Measurements from ENCODE around the gene ZNF530. TPM values are rescaled to one million over a fixed set of nuclear protein-coding genes. Genes with fewer than 3 reads are reported as not detected.

ZNF530 gene
- total and polyA plus RNA-seq, 2 experiments from 2014 or later, result 3.3 to 11.2 TPM

GRCh38 chr19:57656346-57656745, 56.7 kb downstream of the ZNF530 start (continued):
- no peak for TF ChIP-seq ZNF462 (CRISPR knock-in tag; IDR thresholded peaks at IDR 0.05)
- no peak for TF ChIP-seq CTCF (conservative IDR thresholded peaks at IDR 0.05; ENCODE audit: low read depth in 2 of 2)
- TF ChIP-seq EZH2 (IDR thresholded peaks at IDR 0.05; ENCODE audit: low read depth, unreplicated experiment), result no peak

Other genes starting within 250 kb of the ZNF530 start
- 10.1 and 12.4 TPM in 2 replicates for gene ZNF304, start 248.6 kb upstream of the ZNF530 start, total RNA-seq (2014; rRNA removed; shearing (Covaris generic))
- gene ZNF304, start 248.6 kb upstream of the ZNF530 start, polyA plus RNA-seq (2016; fragmentation: Nextera tagmentation; extraction: Ambion mirVana), result 2.7 and 3.5 TPM in 2 replicates
- gene TRAPPC2B, start 236.3 kb upstream of the ZNF530 start, total RNA-seq (2014; rRNA removed; shearing (Covaris generic)), result 17.1 and 24.1 TPM in 2 replicates
- 55.2 and 60.5 TPM in 2 replicates for gene TRAPPC2B, start 236.3 kb upstream of the ZNF530 start, polyA plus RNA-seq (2016; fragmentation: Nextera tagmentation; extraction: Ambion mirVana)
- gene ZNF547, start 236.3 kb upstream of the ZNF530 start, total RNA-seq (2014; rRNA removed; shearing (Covaris generic)), result 4.9 and 5.1 TPM in 2 replicates
- gene ZNF547, start 236.3 kb upstream of the ZNF530 start, polyA plus RNA-seq (2016; fragmentation: Nextera tagmentation; extraction: Ambion mirVana), result 0.71 and 1.1 TPM in 2 replicates
- gene ZNF548, start 210.0 kb upstream of the ZNF530 start, total RNA-seq (2014; rRNA removed; shearing (Covaris generic)), result 7.4 and 9.8 TPM in 2 replicates
- 1.9 and 2.4 TPM in 2 replicates for gene ZNF548, start 210.0 kb upstream of the ZNF530 start, polyA plus RNA-seq (2016; fragmentation: Nextera tagmentation; extraction: Ambion mirVana)
- 10.7 and 15.0 TPM in 2 replicates for gene ZNF17, start 188.7 kb upstream of the ZNF530 start, total RNA-seq (2014; rRNA removed; shearing (Covaris generic))
- gene ZNF17, start 188.7 kb upstream of the ZNF530 start, polyA plus RNA-seq (2016; fragmentation: Nextera tagmentation; extraction: Ambion mirVana), result 1.1 and 2.6 TPM in 2 replicates
- 19.5 and 26.4 TPM in 2 replicates for gene ZNF749, start 164.6 kb upstream of the ZNF530 start, total RNA-seq (2014; rRNA removed; shearing (Covaris generic))
- gene ZNF749, start 164.6 kb upstream of the ZNF530 start, polyA plus RNA-seq (2016; fragmentation: Nextera tagmentation; extraction: Ambion mirVana), result 30.1 and 30.9 TPM in 2 replicates
- 1.5 and 2.7 TPM in 2 replicates for gene VN1R1, start 142.7 kb upstream of the ZNF530 start, total RNA-seq (2014; rRNA removed; shearing (Covaris generic))
- 0.54 and 1.2 TPM in 2 replicates for gene VN1R1, start 142.7 kb upstream of the ZNF530 start, polyA plus RNA-seq (2016; fragmentation: Nextera tagmentation; extraction: Ambion mirVana)
- gene ZNF772, start 122.3 kb upstream of the ZNF530 start, total RNA-seq (2014; rRNA removed; shearing (Covaris generic)), result 27.7 and 28.0 TPM in 2 replicates
- gene ZNF772, start 122.3 kb upstream of the ZNF530 start, polyA plus RNA-seq (2016; fragmentation: Nextera tagmentation; extraction: Ambion mirVana), result 2.5 and 3.5 TPM in 2 replicates
- 11.0 and 22.4 TPM in 2 replicates for gene ZNF419, start 112.1 kb upstream of the ZNF530 start, total RNA-seq (2014; rRNA removed; shearing (Covaris generic))
- 4.7 and 5.4 TPM in 2 replicates for gene ZNF419, start 112.1 kb upstream of the ZNF530 start, polyA plus RNA-seq (2016; fragmentation: Nextera tagmentation; extraction: Ambion mirVana)
- gene ZNF773, start 99.9 kb upstream of the ZNF530 start, total RNA-seq (2014; rRNA removed; shearing (Covaris generic)), result 3.8 and 12.9 TPM in 2 replicates
- 4.1 and 4.2 TPM in 2 replicates for gene ZNF773, start 99.9 kb upstream of the ZNF530 start, polyA plus RNA-seq (2016; fragmentation: Nextera tagmentation; extraction: Ambion mirVana)
- gene ZNF549, start 72.5 kb upstream of the ZNF530 start, total RNA-seq (2014; rRNA removed; shearing (Covaris generic)), result 10.2 and 11.6 TPM in 2 replicates
- gene ZNF549, start 72.5 kb upstream of the ZNF530 start, polyA plus RNA-seq (2016; fragmentation: Nextera tagmentation; extraction: Ambion mirVana), result 3.5 and 4.3 TPM in 2 replicates
- 13.1 and 14.7 TPM in 2 replicates for gene ZNF550, start 40.0 kb upstream of the ZNF530 start, total RNA-seq (2014; rRNA removed; shearing (Covaris generic))
- gene ZNF550, start 40.0 kb upstream of the ZNF530 start, polyA plus RNA-seq (2016; fragmentation: Nextera tagmentation; extraction: Ambion mirVana), result 4.6 and 5.7 TPM in 2 replicates
- 8.6 and 11.9 TPM in 2 replicates for gene ZNF416, start 21.0 kb upstream of the ZNF530 start, total RNA-seq (2014; rRNA removed; shearing (Covaris generic))
- gene ZNF416, start 21.0 kb upstream of the ZNF530 start, polyA plus RNA-seq (2016; fragmentation: Nextera tagmentation; extraction: Ambion mirVana), result 3.3 and 4.3 TPM in 2 replicates
- 33.9 and 40.5 TPM in 2 replicates for gene ZIK1, start 15.7 kb upstream of the ZNF530 start, total RNA-seq (2014; rRNA removed; shearing (Covaris generic))
- 7.7 and 10.3 TPM in 2 replicates for gene ZIK1, start 15.7 kb upstream of the ZNF530 start, polyA plus RNA-seq (2016; fragmentation: Nextera tagmentation; extraction: Ambion mirVana)
- 55.7 and 79.6 TPM in 2 replicates for gene ZNF134, start 14.4 kb downstream of the ZNF530 start, total RNA-seq (2014; rRNA removed; shearing (Covaris generic))
- 13.1 and 14.6 TPM in 2 replicates for gene ZNF134, start 14.4 kb downstream of the ZNF530 start, polyA plus RNA-seq (2016; fragmentation: Nextera tagmentation; extraction: Ambion mirVana)
- 13.8 and 14.2 TPM in 2 replicates for gene ZNF211, start 33.3 kb downstream of the ZNF530 start, total RNA-seq (2014; rRNA removed; shearing (Covaris generic))
- gene ZNF211, start 33.3 kb downstream of the ZNF530 start, polyA plus RNA-seq (2016; fragmentation: Nextera tagmentation; extraction: Ambion mirVana), result 5.3 and 9.7 TPM in 2 replicates
- not detected in 2 replicates for gene ZSCAN4, start 69.0 kb downstream of the ZNF530 start, total RNA-seq (2014; rRNA removed; shearing (Covaris generic))
- gene ZSCAN4, start 69.0 kb downstream of the ZNF530 start, polyA plus RNA-seq (2016; fragmentation: Nextera tagmentation; extraction: Ambion mirVana), result not detected in 2 replicates
- 45.7 and 51.4 TPM in 2 replicates for gene ZNF551, start 82.1 kb downstream of the ZNF530 start, total RNA-seq (2014; rRNA removed; shearing (Covaris generic))
- gene ZNF551, start 82.1 kb downstream of the ZNF530 start, polyA plus RNA-seq (2016; fragmentation: Nextera tagmentation; extraction: Ambion mirVana), result 7.8 and 8.2 TPM in 2 replicates
- gene ZNF154, start 109.3 kb downstream of the ZNF530 start, total RNA-seq (2014; rRNA removed; shearing (Covaris generic)), result 7.3 and 10.1 TPM in 2 replicates
- 4.4 and 5.1 TPM in 2 replicates for gene ZNF154, start 109.3 kb downstream of the ZNF530 start, polyA plus RNA-seq (2016; fragmentation: Nextera tagmentation; extraction: Ambion mirVana)
- 6.6 and 6.7 TPM in 2 replicates for gene ZNF671, start 127.7 kb downstream of the ZNF530 start, total RNA-seq (2014; rRNA removed; shearing (Covaris generic))
- 2.9 and 3.3 TPM in 2 replicates for gene ZNF671, start 127.7 kb downstream of the ZNF530 start, polyA plus RNA-seq (2016; fragmentation: Nextera tagmentation; extraction: Ambion mirVana)
- gene ZNF776, start 146.9 kb downstream of the ZNF530 start, total RNA-seq (2014; rRNA removed; shearing (Covaris generic)), result 19.4 and 22.6 TPM in 2 replicates
- 4.7 and 5.9 TPM in 2 replicates for gene ZNF776, start 146.9 kb downstream of the ZNF530 start, polyA plus RNA-seq (2016; fragmentation: Nextera tagmentation; extraction: Ambion mirVana)
- gene ZNF586, start 169.8 kb downstream of the ZNF530 start, total RNA-seq (2014; rRNA removed; shearing (Covaris generic)), result 12.5 and 16.9 TPM in 2 replicates
- gene ZNF586, start 169.8 kb downstream of the ZNF530 start, polyA plus RNA-seq (2016; fragmentation: Nextera tagmentation; extraction: Ambion mirVana), result 5.2 and 7.2 TPM in 2 replicates
- gene ZNF552, start 215.0 kb downstream of the ZNF530 start, total RNA-seq (2014; rRNA removed; shearing (Covaris generic)), result 15.7 and 18.9 TPM in 2 replicates
- gene ZNF552, start 215.0 kb downstream of the ZNF530 start, polyA plus RNA-seq (2016; fragmentation: Nextera tagmentation; extraction: Ambion mirVana), result 7.7 and 11.7 TPM in 2 replicates
- 62.0 and 69.9 TPM in 2 replicates for gene ZNF587B, start 230.4 kb downstream of the ZNF530 start, total RNA-seq (2014; rRNA removed; shearing (Covaris generic))
- gene ZNF587B, start 230.4 kb downstream of the ZNF530 start, polyA plus RNA-seq (2016; fragmentation: Nextera tagmentation; extraction: Ambion mirVana), result 13.7 and 16.6 TPM in 2 replicates
- 31.8 and 38.7 TPM in 2 replicates for gene ZNF587, start 250.0 kb downstream of the ZNF530 start, total RNA-seq (2014; rRNA removed; shearing (Covaris generic))
- 12.8 and 13.6 TPM in 2 replicates for gene ZNF587, start 250.0 kb downstream of the ZNF530 start, polyA plus RNA-seq (2016; fragmentation: Nextera tagmentation; extraction: Ambion mirVana)

Measured in GM23338 (cell line).